GM10266 (cell line): ENCODE data around the gene ADAMTS8.

ENCODE experiments used
- DNase-seq: peaks from one replicate; pipeline ENCODE4 v3.0.0; 2012; ENCODE audit errors: extremely low spot score
- TF ChIP-seq, protein P1 (sequence below): IDR thresholded peaks from 2 replicates; pipeline ENCODE4 v1.5.1; 2012; ENCODE audit warnings: mild to moderate bottlenecking, low read depth; ENCODE audit not compliant: control insufficient read depth, insufficient read depth; ENCODE audit errors: missing control alignments

The ADAMTS8 gene

GRCh38 chr11:130422251-130422995 lies 6.0 kb downstream of the ADAMTS8 start:
- DNase-seq: no peak
- TF ChIP-seq, protein P1, sequence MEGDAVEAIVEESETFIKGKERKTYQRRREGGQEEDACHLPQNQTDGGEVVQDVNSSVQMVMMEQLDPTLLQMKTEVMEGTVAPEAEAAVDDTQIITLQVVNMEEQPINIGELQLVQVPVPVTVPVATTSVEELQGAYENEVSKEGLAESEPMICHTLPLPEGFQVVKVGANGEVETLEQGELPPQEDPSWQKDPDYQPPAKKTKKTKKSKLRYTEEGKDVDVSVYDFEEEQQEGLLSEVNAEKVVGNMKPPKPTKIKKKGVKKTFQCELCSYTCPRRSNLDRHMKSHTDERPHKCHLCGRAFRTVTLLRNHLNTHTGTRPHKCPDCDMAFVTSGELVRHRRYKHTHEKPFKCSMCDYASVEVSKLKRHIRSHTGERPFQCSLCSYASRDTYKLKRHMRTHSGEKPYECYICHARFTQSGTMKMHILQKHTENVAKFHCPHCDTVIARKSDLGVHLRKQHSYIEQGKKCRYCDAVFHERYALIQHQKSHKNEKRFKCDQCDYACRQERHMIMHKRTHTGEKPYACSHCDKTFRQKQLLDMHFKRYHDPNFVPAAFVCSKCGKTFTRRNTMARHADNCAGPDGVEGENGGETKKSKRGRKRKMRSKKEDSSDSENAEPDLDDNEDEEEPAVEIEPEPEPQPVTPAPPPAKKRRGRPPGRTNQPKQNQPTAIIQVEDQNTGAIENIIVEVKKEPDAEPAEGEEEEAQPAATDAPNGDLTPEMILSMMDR: no peak

- TF ChIP-seq, protein P1: no peak
- no peak for DNase-seq
Observed at GRCh38 chr11:130421697-130422096, 6.7 kb downstream of the ADAMTS8 start.

DNA sequence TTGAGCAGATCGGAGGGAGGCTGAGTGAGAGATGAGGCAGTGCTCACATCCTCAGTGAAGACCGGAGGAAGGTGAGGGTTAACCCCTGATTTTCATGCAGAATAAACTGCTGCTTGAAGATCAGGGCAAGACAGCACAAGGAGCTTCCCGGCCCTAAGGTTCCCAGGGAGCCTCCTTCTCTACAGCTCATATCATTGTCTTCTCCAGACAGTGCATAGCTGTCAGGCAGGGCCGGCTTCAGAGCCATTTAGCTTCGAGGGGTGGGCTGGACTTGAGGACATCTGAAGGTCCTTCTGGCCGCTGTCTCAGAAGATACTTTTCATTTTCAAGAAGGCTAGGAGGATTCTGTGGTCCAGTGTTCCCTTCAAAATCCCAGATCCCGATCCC lies 7.2 kb downstream of the ADAMTS8 start:
- no peak for DNase-seq
- TF ChIP-seq, protein P1: no peak

DNA sequence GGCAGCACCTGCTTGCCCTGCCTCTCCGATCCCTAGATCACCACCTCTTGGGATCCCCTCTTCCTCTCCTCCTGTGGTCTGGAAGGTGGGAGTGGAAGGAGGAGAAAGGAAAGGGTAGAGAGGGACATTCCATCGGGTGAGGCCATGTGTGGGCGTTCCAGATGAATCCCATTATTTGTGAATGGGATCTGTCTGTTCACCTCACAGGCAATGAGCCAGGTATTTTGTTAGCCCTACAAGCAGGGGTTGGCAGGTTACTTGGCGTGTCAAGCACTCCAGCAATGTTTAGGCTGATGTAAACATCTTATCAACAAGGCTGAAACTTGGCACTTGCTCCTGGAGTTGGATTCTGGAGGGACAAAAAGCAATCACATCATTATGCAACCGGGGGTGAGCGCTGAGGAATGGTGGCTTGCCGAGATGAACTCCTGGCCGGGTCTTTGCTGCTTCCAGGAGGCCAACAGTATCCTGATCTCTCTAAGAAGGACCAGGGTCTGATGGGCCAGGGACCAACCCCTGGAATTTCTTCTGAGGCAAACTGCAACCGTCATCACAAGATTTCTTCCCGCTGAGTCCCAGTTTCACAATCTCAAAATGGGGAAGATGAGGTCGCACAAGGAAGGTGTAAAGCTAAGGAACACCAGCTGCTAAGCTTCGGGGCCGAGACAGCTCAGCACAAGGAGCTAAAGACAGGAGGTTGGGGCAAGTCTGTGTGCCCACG lies 7.8 kb downstream of the ADAMTS8 start:
- DNase-seq: no peak
- TF ChIP-seq, protein P1: no peak

GRCh38 chr11:130418756-130419155 lies 9.7 kb downstream of the ADAMTS8 start:
- TF ChIP-seq, protein P1: no peak
- DNase-seq: no peak

DNA sequence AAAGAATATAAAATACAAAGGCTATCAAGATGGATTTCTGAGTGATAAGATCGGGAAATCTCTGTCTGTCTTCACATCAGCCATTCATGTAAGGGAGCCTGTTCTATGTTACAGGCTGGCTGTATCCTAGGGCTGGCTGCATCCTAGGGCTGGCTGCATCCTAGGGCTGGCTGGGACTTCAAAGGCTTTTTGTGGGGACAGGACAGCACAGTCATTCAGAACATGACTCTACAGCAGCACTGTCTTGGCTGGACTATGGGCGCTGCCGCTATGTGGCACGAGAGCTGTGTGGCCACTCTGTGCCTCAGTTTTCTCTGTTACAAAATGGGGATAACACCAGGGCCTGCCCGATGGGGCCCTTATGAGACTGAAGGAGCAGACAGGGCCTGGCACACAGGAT lies 10.2 kb downstream of the ADAMTS8 start:
- TF ChIP-seq, protein P1: no peak
- DNase-seq: no peak

DNA sequence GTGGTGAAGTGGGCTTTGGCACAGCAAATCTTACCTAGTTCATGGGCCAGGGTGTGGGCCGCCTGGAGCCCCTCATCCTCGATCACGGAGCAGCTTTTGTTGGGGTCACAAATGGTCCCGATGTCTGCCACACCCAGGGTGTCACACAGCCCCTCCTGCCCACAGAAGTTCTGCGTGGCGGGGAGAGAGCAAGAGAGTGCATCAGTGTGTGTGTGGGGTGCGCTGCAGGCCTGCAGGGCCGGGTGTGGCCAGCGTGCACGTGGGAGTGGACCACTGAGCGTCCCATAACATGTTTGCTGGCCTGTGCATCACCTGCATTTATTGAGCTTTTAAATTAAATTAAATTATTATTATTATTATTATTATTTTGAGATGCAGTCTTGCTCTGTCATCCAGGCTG lies 11.5 kb downstream of the ADAMTS8 start:
- TF ChIP-seq, protein P1: no peak
- no peak for DNase-seq
